ENCODE results near the gene SYT6. TPM values are rescaled to one million over a fixed set of nuclear protein-coding genes. Genes with fewer than 3 reads are reported as not detected.

SYT6 gene
- total RNA-seq, 4 donors from 2014 or later, result 0.29 to 0.55 TPM; not detected in 2

DNA sequence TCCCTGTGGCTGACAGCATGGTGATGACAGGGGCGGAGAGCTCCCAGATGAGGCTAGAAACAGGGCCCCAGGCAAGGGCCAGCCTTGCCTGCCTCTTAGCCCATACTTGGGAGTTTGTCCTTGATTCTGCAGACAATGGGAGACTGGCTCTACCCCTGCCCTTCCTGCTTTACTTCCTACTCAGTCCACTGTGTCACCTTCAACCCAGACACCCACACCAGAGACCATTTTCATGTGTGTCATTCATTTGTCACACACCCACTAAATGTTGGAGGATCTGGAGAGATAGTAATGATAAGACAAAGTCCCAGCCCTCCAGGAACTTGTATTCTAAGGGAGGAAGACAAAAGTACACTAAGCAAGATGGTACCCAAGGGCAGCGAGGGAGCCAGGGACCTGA lies 43.7 kb downstream of the SYT6 start:
- H3K9me3 ChIP-seq, result no peaks in the 10 kb centered on the region
- no peak overlapping the region for H3K27ac ChIP-seq
- TF ChIP-seq, protein P1, sequence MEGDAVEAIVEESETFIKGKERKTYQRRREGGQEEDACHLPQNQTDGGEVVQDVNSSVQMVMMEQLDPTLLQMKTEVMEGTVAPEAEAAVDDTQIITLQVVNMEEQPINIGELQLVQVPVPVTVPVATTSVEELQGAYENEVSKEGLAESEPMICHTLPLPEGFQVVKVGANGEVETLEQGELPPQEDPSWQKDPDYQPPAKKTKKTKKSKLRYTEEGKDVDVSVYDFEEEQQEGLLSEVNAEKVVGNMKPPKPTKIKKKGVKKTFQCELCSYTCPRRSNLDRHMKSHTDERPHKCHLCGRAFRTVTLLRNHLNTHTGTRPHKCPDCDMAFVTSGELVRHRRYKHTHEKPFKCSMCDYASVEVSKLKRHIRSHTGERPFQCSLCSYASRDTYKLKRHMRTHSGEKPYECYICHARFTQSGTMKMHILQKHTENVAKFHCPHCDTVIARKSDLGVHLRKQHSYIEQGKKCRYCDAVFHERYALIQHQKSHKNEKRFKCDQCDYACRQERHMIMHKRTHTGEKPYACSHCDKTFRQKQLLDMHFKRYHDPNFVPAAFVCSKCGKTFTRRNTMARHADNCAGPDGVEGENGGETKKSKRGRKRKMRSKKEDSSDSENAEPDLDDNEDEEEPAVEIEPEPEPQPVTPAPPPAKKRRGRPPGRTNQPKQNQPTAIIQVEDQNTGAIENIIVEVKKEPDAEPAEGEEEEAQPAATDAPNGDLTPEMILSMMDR (IDR thresholded peaks at IDR 0.05), result no peak
- no peak for TF ChIP-seq POLR2A (IDR thresholded peaks at IDR 0.05)
- H3K4me3 ChIP-seq, result no peak overlapping the region
- no peaks in the 10 kb centered on the region for H3K4me1 ChIP-seq
- intact Hi-C loops (cut with DNase I; ENCODE audit: low total_unique reads), result no loop called here
- no peaks in the 10 kb centered on the region for H3K36me3 ChIP-seq
- no peaks in the 10 kb centered on the region for H3K27me3 ChIP-seq
- no peak for DNase-seq

DNA sequence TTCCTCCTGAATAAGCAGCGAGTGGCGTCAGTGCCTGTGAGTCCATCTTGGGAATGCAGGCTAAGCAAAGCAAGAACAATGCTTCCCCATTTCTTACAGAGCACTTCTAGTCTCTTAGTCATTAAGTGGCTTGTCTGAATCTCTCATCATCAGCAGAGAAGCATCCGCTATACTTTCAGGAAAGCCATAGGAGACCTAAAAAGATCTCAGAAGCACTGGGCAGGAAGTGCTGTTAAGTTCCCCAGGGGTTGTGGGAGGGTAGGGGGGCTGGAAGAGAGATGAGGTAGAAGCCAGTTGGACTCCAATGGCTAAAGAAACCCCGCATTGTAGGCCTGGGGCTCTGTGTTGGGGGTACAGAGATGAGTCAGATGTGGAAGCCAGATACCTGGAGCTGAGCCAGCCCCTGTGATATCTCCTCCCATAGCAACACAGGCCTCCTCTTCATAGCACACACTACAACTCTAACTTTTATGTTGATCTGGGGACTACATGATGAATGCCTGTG lies 44.9 kb downstream of the SYT6 start:
- intact Hi-C loops (cut with DNase I; ENCODE audit: low total_unique reads), result no loop called here
- no peak overlapping the region for H3K27ac ChIP-seq
- TF ChIP-seq, protein P1 (IDR thresholded peaks at IDR 0.05), result no peak
- TF ChIP-seq POLR2A (IDR thresholded peaks at IDR 0.05), result no peak

DNA sequence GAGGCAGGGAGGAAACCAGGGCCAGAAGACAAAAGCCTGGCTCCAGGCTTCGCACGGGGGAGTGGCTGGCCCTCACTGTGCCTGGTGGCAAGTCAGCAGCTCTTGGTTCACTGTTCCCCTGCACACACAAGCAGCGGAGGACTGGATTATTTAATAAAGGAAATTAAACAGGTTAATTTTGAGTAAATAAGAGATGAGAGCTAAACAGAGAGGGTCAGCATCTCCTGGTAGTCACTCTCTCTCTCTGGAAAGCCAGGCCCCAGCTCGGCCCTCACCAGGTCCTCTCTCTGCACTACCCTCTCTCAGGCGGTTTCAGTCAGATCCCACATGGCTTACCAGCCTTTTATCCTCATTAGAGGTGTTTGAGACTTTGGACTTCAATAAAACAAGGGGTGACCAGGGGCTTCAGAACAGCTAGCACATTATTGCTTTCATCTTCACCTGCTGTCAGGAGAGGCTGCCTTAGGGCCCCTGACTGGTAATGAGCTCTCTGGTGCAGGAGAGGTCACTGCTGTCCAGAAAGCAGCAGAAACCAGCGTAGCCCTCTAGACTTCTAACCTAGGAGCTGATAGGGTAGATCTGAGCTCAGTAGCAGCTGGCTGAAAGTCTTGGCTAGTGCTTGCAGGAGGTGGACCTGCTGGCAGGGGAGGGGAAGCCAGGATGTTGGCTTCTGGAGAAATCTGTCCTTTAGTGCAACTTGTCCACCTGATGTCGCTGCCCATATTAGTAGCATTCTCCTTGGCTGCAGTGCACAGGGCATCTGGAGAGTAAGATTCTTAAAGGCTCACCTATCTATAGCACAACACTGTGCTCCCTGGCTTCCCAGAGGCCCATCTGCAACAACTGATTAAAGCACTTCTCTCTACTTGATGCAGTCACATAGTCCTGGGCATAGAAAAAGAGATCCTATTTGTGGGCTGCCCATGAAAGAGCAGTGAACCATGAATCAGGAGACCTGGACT lies 45.9 kb downstream of the SYT6 start:
- Histone ChIP-seq H3K27ac (no peak overlapping the region), H3K27me3 (no peaks in the 10 kb centered on the region), H3K36me3 (no peaks in the 10 kb centered on the region), H3K4me3 (no peak overlapping the region), H3K9me3 (no peaks in the 10 kb centered on the region), H3K4me1 (no peaks in the 10 kb centered on the region)
- no peak for TF ChIP-seq POLR2A (IDR thresholded peaks at IDR 0.05)
- TF ChIP-seq, protein P1 (IDR thresholded peaks at IDR 0.05), result no peak
- intact Hi-C loops (cut with DNase I; ENCODE audit: low total_unique reads), result no loop called here
- no peak for DNase-seq

More for the DNA sequence above, 44.9 kb downstream of the SYT6 start:
- Histone ChIP-seq H3K9me3 (no peaks in the 10 kb centered on the region), H3K27me3 (no peaks in the 10 kb centered on the region), H3K36me3 (no peaks in the 10 kb centered on the region), H3K4me1 (no peaks in the 10 kb centered on the region), H3K4me3 (no peak overlapping the region)
- no peak for DNase-seq

DNA sequence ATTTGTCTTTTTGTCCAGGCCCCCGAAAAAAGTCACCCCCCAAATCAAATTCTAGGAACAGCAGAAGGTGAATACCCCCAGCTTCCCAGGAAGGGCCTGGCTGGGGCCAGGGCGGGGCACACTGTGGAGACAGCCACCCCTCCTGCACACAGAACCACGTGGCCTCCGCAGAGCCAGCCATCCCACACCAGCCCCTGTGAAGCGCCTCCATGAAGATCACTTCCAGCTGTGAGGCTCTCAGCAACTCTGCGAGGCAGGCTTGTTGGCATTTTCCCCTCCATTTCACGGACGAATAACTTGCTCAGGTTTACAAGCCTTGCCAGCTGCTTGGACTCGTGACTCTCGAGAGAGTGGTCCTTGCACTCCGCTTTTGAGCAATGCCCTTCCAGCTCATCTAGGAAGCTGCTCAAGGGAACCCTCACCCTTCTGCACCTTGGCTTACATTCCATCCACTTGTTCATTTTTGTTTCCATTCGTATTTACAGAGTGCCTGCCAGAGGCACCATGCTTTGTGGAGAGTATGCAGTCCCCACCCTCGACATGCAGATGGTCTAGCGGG lies 48.2 kb downstream of the SYT6 start:
- intact Hi-C loops (cut with DNase I; ENCODE audit: low total_unique reads), result no loop called here
- Histone ChIP-seq H3K4me3 (no peak overlapping the region), H3K36me3 (no peaks in the 10 kb centered on the region), H3K27ac (no peak overlapping the region), H3K4me1 (no peaks in the 10 kb centered on the region), H3K27me3 (no peaks in the 10 kb centered on the region), H3K9me3 (no peaks in the 10 kb centered on the region)
- DNase-seq, result no peak
- TF ChIP-seq, protein P1 (IDR thresholded peaks at IDR 0.05), result no peak
- no peak for TF ChIP-seq POLR2A (IDR thresholded peaks at IDR 0.05)

DNA sequence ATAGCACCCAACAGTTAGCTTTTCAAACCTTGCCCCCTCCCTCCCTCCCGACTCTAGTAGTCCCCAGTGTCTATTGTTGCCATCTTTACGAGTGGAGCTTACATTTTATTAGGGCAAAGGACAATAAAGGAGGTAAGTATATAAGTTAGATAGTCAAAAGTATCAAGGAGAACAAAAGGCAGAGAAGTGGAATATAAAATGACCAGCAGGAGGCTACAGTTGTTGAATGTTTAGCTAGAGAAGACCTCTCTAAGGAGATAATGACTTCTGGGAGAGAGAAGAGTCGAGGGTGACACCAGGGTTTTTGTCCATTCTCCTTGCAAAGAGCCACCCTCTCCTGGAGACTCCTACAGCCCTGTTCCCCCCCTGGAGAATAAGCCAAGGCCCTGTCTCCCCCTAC lies 48.7 kb downstream of the SYT6 start:
- H3K4me3 ChIP-seq, result no peak overlapping the region
- H3K9me3 ChIP-seq, result no peaks in the 10 kb centered on the region
- H3K36me3 ChIP-seq, result no peaks in the 10 kb centered on the region
- intact Hi-C loops (cut with DNase I; ENCODE audit: low total_unique reads), result no loop called here
- no peaks in the 10 kb centered on the region for H3K4me1 ChIP-seq
- no peak for DNase-seq
- TF ChIP-seq, protein P1 (IDR thresholded peaks at IDR 0.05), result no peak
- no peak for TF ChIP-seq POLR2A (IDR thresholded peaks at IDR 0.05)
- no peak overlapping the region for H3K27ac ChIP-seq
- H3K27me3 ChIP-seq, result no peaks in the 10 kb centered on the region

All from uterus (tissue), 4 donors.